Nucleus accumbens (tissue), 56 donors: Measurements from ENCODE around the gene GALNT10.

Experiments used
- DNase-seq, 56 donors: peaks; one replicate each; lab custom pipeline; 2025; lab: John Stamatoyannopoulos, UW

Gene GALNT10

DNA sequence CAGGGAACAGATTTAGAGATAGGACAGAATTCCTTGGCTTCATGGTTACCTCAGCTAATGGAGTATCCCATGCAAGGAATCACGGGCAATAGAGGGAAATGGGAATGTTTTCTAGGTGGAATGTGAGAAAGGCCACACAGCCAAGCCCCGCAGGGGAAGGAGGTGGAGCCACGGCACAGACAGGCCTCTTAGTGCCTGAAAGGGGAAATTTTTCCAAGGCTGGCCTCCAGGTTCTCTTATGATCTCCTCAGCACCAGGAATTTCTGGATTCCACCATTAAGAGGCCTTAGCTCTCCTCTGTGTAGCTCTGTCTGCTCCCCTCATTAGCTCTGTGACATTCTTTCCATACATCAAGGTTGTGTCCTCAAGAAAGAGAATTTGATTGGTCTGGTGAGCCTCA is 124.7 kb downstream of the GALNT10 start:
- DNase-seq: no peak

DNA sequence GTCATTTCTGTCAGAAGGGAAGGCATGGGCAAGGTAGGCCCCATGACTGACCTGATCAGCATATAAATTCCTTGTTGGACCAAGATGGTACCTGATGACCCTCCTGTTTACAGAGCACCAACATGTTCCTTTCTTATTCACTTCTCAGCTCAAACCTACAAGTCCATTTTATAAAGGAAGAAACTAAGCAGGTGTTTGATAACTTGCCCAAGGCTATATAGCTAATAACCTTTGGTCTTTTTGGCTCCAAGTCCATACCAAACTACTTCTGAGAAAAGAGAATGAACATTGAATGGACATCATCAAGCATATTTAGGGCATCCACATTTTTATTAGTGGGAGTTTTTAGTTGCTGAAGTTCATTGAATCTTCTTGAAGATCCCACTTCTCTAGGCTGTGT is 125.2 kb downstream of the GALNT10 start:
- no peak for DNase-seq

DNA sequence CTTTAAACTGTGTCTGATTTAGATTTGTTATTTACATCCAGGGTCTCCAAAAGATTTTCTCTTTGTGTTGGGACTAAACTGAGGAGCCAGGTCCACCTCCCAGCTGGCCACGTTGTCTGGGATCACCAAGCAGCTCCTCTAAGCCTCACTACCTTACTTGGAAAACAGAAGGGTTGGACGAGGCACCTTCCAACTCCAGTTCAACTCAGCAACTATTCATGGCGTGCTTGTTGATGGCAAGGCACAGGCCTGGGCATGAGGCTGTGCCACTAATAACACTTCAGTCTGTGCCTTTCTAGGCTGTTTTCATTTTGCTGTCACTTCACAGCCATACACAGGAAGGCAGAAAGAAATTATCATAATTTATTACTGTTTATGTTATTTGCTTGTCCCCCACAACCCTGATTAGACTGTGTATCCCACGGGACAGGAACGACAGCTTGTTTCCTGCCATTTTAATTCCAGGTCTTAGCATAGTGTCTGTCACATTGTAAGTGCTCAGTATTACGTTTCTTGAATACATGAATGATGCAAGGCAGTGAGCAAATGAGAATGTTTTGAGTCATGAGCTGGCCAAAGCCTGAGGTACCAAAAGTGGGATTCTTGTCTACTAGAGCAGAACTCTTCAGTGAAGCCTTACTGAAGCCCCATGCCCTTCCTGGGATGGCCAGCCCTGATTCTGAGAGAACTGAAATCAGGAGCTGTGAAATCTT is 125.8 kb downstream of the GALNT10 start:
- DNase-seq: no peak

DNA sequence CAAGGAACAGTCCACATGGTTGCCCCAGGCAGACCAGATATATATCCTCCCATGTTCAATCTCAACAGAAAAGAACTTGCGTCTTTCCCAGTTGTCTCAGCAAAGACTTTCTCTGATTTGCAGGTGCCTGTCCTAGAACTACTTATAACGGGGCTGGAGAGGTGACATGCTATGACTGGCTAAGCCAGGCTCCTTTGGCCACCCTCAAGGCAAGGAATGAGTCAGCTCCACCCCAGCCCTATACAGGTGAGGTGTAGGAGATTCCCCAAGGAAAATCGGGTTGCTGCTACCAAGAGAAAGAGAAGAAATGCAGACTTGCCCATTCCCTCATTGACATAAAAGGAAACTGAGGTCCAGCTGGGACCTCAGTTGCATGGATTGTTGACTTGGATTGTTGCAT is 127.4 kb downstream of the GALNT10 start:
- no peak for DNase-seq

DNA sequence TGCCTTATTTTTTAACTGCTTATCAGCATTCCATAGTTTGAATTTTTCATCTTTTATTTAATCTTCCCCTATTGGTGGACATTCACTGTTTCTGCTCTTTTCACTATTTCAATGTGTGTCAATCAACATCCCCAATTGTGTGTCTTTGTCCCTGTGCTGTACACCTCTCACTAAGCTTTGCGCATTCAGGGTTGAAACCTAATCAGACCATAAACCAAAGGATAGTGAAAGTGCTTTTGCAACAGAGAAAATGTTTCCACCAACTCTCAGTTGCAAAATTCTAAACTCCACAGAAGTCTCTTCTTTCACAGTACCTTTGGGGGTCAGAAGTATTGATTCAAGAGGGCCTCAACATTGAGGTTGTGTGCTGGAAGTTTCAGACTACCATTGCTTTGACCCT is 128.2 kb downstream of the GALNT10 start:
- no peak for DNase-seq

DNA sequence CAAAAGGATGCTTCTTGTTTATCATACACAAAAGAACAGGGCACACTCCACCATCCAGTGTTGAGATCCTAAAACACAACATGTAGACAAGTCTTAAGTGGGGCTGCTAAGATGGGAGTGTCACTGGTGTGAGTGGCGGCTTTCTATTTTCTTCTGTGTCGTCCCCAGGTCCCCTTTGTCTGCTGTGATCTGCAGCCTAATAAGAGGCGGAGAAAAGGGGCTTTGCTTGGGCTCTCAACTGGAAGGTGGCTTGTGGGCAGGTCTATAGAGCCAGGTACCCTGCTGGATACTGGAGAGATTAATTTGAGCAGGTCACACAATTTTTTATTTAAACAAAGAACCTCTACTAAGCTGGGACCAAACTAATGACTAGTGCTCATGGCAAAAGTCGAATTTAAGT is 129.2 kb downstream of the GALNT10 start:
- no peak for DNase-seq

DNA sequence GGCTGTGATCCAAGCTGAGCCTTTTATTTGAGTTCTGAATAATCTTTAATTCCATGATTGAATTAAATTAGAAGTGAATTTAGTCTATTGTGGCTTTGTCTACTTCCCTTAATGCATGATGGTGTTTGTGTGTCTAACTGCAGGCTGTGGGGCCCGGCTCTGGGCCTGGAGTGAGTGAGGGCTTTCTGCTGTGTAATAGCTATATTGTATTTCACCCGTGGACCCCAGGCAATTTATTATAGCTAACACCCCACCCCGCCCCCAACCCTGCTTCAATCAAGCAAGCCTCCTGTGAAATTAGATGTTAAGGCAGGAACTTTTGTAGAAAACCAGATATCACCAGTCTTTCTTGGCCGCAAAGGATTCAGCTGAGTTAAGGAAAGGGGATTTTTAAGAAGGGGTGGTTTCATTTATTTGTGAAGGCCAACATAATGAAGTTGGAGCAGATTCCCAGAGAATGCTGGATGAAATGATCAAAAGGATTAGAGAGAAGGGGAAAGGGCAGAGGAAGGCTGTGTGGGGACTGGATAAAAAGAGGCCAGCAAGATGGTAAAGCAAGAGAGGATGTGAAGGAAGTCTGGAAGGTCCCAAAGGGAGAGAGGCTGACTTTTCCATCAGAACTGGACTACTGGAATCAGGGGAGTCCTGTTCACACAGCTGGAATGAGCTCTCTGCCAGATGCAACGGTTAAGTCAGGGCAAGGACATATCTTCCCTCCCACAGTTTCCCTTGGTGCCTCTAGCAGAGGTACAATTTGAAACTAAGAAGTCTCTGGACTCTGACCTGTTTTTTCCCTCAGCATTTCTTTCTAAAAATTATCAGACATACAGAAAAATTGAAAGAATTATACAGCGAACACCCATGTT is 129.9 kb downstream of the GALNT10 start:
- no peak for DNase-seq

DNA sequence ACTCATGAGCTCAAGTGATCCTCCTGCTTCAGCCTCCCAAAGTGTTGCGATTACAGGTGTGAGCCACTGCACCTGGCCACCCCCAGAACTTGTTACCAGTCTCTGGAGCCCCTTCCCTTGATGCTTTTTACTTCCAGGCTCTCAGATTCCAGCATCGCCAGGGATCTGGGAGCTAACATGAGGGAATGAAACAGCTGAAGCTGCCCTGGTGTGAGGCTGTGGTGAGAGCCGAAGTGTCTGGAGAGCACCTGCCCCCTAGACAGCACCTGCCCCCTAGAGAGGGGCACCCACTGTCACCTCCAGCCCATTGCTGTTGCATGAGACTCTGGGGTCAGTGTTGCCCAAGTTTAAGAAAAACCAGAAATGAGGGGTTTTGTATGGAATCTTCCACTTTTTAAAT is 131.0 kb downstream of the GALNT10 start:
- no peak for DNase-seq

DNA sequence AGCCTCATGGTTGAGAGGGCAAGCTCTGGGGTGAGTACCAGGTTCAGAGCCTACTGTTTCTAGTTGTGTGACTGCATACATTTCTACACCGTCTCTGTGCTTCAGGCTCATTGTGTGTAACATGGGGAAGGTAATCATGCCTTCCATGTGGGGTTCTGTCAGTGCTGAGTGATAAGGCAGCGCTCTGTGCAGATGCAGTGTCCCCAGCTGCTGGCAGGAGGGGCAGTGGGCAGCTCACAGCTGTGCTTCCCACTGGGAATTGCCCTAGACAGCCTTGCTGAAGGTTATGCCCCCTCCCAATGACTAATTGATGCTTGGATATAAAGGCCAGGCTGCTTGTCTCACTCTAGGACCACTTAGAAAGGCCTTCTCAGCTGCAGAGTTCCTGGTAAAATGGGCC is 133.5 kb downstream of the GALNT10 start:
- no peak for DNase-seq

DNA sequence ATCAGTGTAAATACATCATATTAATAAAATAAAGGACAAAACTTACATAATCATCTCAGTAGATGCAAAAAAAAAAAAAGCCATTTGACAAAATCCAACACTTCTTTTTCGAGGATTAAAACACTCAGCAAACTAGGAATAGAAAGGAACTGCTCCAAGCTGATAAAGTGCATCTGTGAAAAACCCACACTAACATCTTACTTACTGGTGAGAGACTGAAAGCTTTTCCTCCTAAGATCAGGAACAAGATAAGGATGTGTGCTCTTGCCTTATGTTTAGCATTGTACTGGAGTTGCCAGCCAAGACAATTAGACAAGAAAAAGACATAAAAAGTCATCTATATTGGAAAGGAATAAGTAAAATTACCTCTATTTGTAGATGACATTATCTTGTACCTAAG is 135.0 kb downstream of the GALNT10 start:
- DNase-seq: no peak

DNA sequence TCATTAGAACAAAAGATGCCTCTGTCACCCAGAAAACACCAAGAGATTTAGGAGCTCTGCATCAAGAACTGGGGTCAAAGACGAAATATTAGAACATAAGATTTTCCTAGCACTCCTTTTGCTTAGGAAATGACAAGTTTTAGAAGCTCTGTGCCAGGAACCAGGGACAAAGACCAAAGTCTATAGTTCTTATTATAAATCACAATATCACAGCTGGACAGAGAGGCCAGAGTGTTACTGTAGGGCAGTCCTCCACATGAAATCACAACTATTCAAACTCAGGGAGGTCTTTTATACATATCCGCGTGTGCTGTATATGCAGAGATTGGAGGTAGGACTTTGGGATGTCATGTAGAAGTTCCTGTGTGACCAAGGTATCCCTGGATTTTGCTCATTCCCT is 138.5 kb downstream of the GALNT10 start:
- no peak for DNase-seq

DNA sequence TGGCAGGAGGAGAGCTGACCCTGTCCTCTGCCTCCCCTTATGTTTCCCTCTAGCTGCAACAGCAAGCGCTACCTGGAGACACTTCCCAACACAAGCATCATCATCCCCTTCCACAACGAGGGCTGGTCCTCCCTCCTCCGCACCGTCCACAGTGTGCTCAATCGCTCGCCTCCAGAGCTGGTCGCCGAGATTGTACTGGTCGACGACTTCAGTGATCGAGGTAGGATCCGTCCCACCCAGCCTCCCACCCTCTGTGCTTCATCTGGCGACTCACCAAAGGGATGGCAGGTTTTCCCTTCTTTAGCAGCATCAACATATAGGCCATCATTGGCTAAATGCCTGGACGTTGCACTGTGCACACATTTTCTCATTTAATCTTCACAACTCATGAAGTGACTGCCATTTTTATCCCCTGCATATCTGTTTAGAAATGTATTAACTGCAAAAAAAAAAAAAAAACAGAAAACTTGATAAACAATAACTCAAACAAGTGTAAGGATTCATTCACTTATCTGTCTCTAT is 139.0 kb downstream of the GALNT10 start:
- no peak for DNase-seq

DNA sequence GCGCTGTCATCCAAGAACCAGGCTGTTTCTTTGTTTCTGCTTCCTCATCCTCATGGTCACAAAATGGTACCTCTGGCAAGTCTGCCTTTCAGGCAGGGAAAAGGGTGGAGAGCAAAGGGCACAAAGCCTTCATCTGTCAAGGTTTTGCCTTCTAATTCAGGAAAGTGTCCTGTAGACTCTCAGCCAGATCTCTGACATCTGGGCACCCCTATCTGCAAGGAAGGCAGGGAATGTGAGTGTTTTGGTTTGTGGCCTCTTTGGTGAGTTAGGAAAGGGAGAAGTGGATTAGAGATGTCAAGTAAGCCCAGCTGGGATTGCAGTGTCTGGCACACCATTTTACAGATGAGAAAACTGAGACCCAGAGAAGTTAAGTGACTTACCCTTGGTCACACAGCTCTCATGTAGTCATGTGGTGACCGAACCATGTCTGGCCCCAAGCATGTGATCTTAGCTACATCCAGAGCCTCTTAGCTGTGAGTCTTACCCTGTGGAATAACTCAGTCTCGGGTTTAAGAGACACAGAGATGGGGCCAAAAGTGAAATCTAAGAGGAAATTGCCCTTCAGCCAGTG is 139.6 kb downstream of the GALNT10 start:
- DNase-seq: no peak

DNA sequence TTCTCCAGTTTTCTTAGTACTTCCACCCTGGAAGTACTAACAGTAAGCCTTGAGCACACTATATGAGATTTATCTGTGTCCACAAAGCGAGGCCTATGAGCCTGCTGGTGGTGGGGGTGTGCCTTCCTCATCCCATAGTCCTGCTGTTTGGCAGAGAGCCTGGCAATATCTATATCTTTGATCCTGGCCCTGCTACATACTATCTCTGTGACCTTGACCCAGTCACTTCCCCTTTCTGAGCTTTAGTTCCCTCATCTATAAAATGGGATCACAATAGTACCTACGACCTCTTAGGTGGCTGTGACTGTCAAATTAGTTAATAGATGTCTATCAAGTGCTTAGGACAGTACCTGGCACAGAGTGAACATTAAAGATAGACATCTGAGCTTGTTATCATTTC is 140.7 kb downstream of the GALNT10 start:
- DNase-seq: no peak

DNA sequence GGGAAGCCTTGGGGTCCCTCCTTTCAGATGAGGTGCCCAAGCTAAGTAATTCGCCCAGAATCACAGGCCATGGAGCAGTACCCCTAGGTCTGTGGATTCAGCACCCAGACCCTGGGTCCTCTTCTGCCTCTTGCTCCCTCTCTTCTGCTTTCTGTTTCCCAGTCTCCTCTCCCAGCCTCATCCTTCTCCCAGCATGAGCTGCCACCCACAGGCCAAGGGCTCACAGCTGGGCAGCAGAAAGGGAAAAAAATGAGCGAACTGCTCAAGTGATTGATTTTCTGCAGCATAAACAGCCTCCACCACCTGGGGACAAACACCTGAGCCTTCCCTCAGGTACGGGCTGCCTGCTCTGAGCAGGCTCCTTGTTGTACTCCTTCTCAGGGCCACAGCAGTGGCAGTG is 141.4 kb downstream of the GALNT10 start:
- no peak for DNase-seq

DNA sequence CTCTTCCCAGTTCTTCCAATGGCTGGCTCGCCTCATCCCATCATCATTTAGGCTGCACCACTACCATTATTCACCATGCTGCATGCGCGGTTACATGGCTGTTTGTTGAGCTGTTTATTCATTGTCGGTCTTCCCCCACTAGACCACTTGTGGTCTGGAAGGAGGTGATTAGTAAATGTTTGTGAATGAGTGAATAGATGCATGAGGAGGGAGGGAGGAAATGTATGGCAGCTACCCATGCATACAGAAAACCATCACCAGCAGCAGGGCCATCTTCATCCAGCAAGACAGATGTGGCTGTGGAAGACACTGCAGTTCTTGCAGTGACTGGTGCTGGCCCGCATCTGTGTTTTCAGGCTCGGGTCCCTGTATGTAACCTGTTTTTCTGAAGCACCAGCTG is 141.9 kb downstream of the GALNT10 start:
- DNase-seq: no peak

DNA sequence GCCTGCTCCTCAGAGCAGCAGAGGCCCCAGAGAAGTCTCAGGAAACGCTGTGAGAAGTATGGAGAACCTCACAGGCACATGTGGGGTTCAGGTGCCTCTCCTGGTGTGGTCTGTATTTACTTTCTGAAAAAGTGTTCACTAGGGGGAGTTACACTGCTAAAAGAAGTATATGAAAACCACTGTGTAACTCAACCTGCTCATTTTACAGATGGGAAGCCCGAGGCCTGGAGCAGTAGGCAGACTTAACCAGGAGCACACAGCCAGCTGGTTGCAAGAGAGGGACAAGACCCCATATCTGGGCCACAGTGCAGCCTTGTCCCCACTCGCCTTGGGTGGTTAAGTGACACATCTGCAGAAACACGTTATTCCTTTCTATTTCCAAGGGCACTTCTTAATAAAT is 142.5 kb downstream of the GALNT10 start:
- no peak for DNase-seq

DNA sequence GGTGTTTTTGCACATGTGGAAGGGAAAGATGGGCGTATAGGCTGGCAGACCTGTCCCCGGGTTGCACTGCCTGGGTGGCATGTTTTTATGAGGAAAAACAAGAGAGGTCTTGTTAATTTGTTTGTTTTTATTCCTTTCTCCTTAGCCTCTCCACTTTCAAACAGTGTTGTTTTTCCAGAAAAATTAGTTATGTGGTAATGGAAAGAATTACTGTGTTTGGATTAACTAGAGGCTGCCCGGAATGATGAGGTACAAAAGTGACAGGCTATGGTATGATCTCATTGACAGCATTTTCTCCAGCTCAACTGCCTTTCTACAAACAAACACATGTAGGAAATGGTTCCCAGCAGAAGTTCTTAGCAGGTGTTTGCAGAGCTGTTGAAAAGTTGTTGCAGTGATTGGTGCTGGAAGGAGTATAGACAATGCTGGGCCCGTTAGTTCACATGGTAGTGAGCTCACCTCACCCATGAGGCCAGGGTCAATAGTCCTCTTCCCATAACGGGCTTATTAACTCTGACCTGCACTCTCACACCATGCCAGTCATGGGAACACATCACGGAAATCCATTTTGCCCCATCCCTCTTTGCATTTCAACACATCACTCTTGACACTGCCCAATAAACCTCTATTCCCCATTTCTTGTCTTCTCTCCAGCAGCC is 144.0 kb downstream of the GALNT10 start:
- DNase-seq: no peak

DNA sequence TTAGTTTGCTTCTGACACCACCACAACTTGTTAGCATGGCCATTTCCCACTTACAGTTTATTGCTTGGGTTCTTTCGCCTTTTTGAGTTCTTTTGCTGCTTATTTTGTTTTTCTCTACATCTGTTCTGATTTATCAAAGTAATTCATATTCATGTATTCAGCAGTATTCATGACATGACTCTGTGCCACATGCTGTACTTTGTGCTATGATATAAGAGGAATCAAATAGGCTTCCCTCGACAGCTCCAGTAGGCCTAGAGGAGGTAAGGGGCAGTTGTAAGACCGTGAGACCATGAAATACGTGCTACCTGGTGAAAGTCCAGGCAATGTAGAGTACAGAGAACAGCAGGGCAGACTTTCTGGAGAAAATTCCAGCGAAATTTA is 144.5 kb downstream of the GALNT10 start:
- no peak for DNase-seq

DNA sequence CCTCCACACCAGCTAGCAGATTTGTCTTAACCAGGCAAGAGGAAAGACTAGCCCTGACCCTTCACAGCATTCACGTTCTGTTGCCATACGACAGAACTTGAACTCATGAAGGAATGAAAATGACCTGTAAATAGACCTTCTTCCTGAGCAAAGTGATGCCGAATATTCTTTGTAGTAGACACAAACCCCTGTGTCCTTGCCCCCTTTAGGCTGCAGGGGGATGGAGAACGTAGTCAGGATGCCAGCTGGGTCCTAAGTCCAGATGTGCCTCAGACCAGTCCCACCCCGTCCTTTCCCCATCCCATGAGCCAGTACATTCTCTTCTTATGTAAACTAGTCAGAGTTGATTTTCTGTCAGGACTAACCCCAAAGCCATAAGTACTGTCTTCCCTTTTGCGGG is 151.1 kb downstream of the GALNT10 start:
- no peak for DNase-seq

DNA sequence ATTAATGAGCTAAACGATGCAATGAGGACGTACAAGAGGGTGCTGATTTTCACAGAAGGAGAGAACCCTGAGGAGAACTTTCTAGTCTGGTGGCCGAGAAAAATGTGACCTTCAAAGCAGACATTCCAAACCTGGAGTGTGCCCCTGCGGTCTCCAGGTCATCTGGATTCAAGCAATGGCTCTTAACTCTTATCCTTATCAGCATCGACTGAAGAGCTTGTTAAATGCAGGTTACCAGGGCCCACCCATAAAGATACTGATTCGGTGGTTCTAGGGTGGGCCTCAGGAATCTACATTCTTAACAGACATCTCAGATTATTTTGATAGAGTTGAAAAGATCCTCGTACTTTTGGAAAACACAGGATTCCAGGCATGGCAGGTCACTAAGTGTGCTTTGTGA is 151.7 kb downstream of the GALNT10 start:
- DNase-seq: no peak
